A172 (cell line): ENCODE results near the gene TRIM10. TPM values are rescaled to one million over a fixed set of nuclear protein-coding genes. Genes with fewer than 3 reads are reported as not detected.
A peak's percentile ranks its signal among the peaks of the same experiment; 100 is the strongest.
"Not testable (repeated sequence)": the region's sequence is repeated elsewhere in the genome, so short reads cannot be mapped to it uniquely, and the experiment has no call there.

Source experiments
- DNase-seq: peaks from one replicate; pipeline ENCODE4 v3.0.0-alpha.2; 2015; ENCODE audit warnings: low spot score
- total RNA-seq: library from RNA; depleted of rRNA; stranded (reverse); fragments of >200 nt; shearing (Covaris generic); gene quantifications from 2 replicates; pipeline ENCODE4 v1.2.3, GENCODE V29; 2014

TRIM10 gene
- total RNA-seq, 1 experiment from 2014 or later: not detected

GRCh38 chr6:30154061-30154460 is 7.0 kb downstream of the TRIM10 start:
- DNase-seq: no peak

DNA sequence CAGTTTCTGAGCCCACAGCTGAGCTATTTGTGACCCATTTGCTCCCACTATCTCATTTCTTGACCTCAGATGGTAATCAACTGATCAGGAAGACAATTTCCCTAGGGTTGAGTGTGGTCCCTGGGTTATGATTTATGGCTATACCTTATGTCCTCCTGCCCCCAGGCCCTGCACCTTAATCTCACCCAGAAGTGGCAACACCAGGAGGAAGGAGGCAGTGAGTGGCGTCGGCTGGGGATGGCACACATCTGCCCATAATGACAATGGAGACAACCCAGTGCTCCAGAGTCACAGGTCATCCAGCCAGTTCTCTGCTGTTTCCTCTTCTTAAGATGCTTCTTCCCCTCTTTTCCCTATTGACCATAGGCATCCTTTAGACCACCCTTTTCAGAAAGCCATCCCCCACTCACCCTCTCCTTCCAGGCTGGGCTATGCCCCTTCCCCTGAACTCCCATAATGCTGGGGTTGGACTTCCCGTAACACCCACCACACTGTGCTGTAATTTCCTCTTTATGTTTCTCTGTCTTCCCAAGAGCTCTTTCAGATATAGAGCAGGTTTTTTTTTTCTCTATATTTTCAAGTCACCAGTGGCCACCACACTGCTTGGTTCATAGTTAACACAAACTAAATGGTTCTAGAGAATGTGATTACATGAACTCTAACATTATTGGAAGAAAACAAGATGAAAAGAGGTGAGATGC is 8.0 kb downstream of the TRIM10 start:
- no peak for DNase-seq

- no peak for DNase-seq
Observed at GRCh38 chr6:30152016-30152673, 8.9 kb downstream of the TRIM10 start.

- no peak for DNase-seq
Observed at GRCh38 chr6:30151580-30151979, 9.4 kb downstream of the TRIM10 start.

DNA sequence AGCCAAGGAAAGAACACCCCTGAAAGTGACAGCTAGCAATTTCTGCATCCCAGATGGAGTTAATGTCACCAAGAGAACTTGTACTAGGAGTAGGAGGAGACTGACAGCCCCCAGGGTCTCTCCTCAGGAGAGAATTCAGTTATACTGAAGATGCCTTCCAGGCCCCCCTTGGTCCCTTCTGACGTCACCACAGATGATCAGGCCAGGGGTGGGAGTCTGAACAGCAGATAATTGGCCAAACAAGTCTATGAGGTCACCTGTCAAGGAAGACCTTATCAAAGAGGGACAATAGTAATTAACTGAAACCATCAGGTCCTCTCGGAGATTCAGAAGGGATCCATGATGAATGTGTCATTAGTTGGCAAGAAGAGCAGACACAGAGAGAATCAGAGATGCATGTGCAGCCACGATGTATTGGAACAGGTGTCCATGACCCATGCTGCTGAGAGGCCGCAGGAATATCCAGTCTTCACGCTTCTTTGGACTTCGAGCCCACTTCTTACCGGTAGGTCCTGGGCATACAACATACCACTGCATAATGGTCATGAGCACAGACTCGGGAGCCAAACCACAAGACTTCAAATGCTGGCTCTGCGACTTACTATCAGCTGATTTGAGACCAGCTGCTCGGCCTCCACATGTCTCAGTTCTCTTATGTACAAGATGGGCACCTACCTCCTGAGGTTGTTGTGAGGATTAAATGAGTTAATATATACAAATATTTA is 10.2 kb downstream of the TRIM10 start:
- no peak for DNase-seq

DNA sequence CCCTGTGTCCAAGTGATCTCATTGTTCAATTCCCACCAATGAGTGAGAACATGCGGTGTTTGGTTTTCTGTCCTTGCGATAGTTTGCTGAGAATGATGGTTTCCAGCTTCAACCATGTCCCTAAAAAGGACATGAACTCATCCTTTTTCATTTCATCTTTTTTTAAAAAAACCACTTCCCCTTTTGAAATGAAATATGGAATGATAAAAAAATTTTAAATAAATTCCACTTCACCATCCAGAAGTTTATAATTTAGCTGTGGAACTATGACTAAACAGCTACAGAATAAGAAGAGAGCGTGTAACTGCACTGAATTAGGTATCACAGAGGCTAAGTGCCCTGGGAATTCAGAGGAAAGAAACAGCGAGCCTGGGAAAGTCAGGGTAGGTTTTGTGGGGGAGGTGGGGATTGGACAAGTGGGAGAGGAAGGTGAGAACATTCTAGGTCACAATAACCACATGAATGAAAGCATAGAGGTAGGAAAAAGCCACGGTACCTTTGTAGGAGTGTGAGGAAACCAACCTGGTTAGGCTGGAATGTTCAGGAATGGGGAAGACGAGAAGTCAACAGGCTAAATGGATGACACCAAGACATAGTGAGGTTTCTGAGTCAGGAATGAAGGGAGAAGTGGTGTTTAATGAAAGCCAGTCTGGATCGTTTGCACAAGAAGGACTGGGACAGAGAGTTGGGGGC is 11.0 kb downstream of the TRIM10 start:
- DNase-seq: no peak

DNA sequence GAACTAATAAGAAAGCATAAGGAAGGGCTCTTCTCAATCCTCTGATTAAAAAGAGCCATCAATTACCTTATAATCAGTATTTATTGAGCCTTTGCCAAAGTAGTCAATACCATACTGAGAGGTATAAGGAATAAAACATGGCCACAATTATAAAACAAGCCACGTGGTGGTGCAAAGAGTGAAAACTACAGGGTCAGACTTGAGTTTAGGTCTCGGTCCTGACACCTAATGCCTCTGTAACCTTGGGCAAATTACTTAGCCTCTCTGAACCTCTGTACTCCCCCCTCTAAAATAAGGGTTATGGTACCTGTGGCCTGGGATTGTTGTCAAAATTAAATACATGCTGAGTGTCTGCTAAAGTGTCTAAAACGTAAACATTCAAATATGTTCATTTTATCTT is 11.8 kb downstream of the TRIM10 start:
- DNase-seq: no peak

GRCh38 chr6:30147096-30147495 is 13.9 kb downstream of the TRIM10 start:
- no peak for DNase-seq

- no peak for DNase-seq
Observed at GRCh38 chr6:30145818-30146217, 15.2 kb downstream of the TRIM10 start.

- no peak for DNase-seq
Observed at GRCh38 chr6:30144811-30145210, 16.2 kb downstream of the TRIM10 start.

GRCh38 chr6:30143780-30144179 is 17.2 kb downstream of the TRIM10 start:
- DNase-seq: no peak

GRCh38 chr6:30142665-30143064 is 18.3 kb downstream of the TRIM10 start:
- DNase-seq: no peak

GRCh38 chr6:30140240-30140639 is 20.8 kb downstream of the TRIM10 start:
- DNase-seq: not testable (repeated sequence)

DNA sequence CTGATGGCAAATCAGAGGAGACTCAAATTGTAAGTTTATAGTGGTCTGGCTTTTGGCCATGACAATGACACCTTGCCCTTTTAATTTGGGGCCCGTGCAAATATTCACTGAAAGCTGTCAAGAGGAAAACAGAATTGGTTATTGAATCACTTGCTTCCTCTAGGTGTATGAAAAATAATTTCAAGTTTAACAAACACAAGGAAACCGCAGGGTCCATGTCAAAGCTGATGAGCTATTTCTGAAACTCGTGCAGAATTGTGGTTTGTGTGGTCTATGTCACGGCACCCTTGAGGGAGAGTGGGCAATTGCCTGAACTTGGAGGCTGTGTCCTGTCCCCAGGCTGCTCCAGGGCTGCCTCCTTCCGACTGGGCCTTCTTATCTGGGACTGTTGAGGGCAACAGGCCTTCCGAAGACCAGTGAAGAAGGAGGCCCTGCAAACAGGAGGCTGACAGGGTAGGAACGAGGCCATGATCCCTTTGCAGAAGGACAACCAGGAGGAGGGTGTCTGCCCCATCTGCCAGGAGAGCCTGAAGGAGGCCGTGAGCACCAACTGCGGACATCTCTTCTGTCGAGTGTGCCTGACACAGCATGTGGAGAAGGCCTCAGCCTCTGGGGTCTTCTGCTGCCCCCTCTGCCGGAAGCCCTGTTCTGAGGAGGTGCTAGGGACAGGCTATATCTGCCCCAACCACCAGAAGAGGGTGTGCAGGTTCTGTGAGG is 24.3 kb downstream of the TRIM10 start:
- no peak for DNase-seq

GRCh38 chr6:30135757-30136156 is 25.3 kb downstream of the TRIM10 start, which contains the start of gene TRIM40:
Gene TRIM40, plus strand, starts transcription at chr6:30136140. Its CDS starts 897 bp downstream, at chr6:30137037.
- DNase-seq: no peak

DNA sequence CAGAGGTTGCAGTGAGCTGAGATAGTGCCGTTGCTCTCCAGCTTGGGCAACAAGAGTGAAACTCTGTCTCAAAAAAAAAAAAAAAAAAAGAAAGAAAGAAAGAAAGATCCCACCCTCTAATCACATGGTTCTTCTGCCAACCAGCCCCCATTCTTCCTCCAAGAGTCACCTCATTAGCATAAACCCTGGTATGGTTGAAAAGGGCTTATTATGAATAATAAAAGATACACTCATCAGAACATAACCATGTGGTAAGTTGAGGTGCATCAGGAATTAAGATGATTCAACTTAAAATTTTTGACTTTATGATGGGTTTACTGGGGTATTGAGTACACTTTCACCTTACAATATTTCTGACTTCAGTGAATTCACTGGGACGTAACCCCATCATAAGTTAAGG is 25.9 kb downstream of the TRIM10 start:
- no peak for DNase-seq

DNA sequence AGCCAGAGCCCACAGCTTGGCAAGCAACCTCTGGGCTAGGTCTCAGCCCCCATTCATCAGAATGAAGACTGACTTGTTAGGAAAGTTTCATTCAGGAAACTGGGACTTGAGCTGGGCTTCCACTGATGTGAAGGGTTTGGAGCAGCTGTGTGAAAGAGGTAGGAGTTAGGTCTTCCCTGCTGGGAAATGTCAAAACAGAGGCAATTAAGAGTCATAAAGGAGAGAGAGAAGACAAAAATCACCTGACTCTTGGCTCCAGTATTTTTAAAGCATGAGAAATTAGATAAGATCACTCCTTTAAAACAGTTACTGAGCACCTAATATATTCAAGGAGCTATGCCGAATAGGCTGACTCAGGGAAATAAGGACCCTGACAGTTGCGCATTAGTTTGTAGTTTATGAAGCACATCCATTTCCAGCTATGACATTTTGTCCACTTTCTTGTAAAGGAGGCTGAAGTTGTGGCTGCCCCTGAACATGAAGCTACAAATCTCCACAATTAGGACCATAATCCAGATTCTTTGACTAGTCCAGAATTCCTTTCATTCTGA is 29.0 kb downstream of the TRIM10 start:
- DNase-seq: no peak

DNA sequence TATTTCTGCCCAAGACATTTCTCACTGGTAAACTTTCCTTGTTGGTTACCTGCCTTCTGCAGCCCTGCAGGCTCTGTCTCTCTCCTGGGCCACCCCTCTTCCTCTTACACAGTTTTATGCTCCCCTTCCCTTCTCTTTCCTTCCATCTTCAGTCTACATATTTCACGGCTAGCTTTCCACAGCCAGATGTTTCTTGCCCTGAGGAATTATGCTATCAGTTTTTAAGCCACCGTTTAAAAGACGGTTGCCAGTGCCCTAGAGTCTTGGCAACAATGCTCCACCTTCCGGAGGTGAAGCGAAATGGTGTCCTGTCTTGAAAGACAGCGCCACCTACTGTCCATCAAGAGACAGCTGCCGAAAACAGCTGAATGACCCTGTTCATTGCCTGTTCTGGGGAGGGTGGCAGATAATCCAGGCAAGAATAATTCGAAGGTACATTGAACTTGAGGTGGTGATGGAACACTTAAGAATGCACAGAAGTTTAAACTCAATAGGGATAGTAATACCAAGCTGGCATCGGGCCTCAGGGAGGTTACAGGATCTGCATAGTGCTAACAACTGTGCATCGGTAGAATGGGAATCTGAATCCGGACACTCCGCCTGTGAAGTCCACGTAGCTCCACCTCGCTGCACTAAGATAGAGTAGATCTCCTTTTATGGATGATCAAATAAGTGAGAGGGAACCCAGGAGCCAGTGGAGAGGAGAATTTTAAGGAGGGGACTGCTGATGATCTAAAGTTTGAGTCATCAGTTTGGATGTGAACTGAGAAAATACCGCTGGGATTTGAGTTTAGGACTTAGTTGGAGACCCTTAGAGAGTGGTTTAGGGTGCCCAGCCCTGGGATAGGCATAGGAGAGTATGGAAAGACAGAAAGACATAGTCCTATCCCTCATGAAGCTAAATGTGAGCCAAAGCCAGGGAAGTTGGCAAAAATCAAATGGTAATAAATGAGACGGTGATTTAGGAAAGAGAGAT is 29.8 kb downstream of the TRIM10 start:
- DNase-seq: peak; percentile 68

- DNase-seq: no peak
Observed at GRCh38 chr6:30130179-30130679, 30.8 kb downstream of the TRIM10 start.
